Measurements from ENCODE around the gene CFAP46.

CFAP46 gene

DNA sequence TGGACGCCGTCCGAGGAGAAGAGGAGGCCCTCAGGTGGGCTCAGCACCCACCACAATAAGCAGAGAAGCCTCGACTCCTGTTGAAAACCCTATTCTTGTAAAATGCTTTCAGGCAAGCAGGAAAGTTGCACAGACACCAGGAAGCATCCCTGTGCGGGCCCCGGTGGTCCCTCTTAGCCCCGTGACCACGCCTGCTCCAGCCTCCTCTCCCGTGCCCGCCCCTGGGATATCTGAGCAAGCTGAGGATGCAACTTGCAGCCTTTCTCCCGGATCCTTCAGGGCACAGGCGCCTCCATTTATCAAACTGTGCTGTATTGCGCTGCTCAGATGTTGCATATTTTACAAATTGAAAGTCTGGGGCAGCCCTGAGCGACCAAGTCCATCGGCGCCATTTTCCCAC, 72.7 kb downstream of the CFAP46 start:
- no peak overlapping the region for H3K9ac ChIP-seq (ENCODE audit: low read length)
- no peak overlapping the region for H3K23ac ChIP-seq (ENCODE audit: low read length in 2 of 2)
- no peak for DNase-seq
- H3K27ac ChIP-seq (ENCODE audit: low read length, poor library complexity, severe bottlenecking), result no peak overlapping the region
- H4K8ac ChIP-seq (ENCODE audit: low read length), result no peak overlapping the region
- no peaks in the 10 kb centered on the region for H3K79me1 ChIP-seq (replicated peaks; ENCODE audit: low read length, poor library complexity, severe bottlenecking)
- no peak overlapping the region for H2AFZ ChIP-seq (ENCODE audit: low read depth, low read length)
- no peak overlapping the region for H2BK5ac ChIP-seq (ENCODE audit: low read depth, low read length, poor library complexity, severe bottlenecking)
- 88% methylated on average over 16 of the region's 16 CpGs for WGBS
- no peaks in the 10 kb centered on the region for H3K36me3 ChIP-seq (ENCODE audit: control insufficient read depth in 1 of 2, insufficient read depth in 2 of 2, low read depth in 1 of 2, low read length in 2 of 2)
- H2BK15ac ChIP-seq (ENCODE audit: low read depth, poor library complexity, severe bottlenecking), result no peak overlapping the region
- no peak overlapping the region for H3K4ac ChIP-seq (ENCODE audit: low read depth in 1 of 2, low read length in 2 of 2)
- H4K91ac ChIP-seq (ENCODE audit: low read length), result no peak overlapping the region
- H2AK5ac ChIP-seq (ENCODE audit: low read length, severe bottlenecking), result no peak overlapping the region
- no peak overlapping the region for H2BK12ac ChIP-seq (ENCODE audit: low read length in 2 of 2)
- no peak overlapping the region for H3K14ac ChIP-seq (ENCODE audit: low read length in 2 of 2)
- no peak overlapping the region for H3K4me3 ChIP-seq (ENCODE audit: insufficient read depth in 1 of 2, low read depth in 1 of 2, low read length in 2 of 2)
- H3K18ac ChIP-seq (ENCODE audit: low read depth in 1 of 2, low read length in 2 of 2), result no peak overlapping the region
- peaks cover 4 to 23% of the 10 kb centered on the region in 2 experiments for H3K27me3 ChIP-seq (ENCODE audit: control insufficient read depth in 1 of 2, insufficient read depth in 1 of 2, low read length in 2 of 2)
- peak overlapping the region; percentile 33 for H3K4me2 ChIP-seq (ENCODE audit: low read length, poor library complexity, severe bottlenecking)
- H3K4me1 ChIP-seq (ENCODE audit: control insufficient read depth, insufficient read depth, low read depth, low read length), result no peaks in the 10 kb centered on the region
- H2BK120ac ChIP-seq (ENCODE audit: low read depth, low read length), result no peak overlapping the region
- peaks cover 6% of the 10 kb centered on the region for H3K9me3 ChIP-seq (ENCODE audit: control insufficient read depth, low read length)

- WGBS, result 87% methylated on average over 26 of the region's 26 CpGs
- no peak overlapping the region for H3K9ac ChIP-seq (ENCODE audit: low read length)
- H3K36me3 ChIP-seq (ENCODE audit: control insufficient read depth in 1 of 2, insufficient read depth in 2 of 2, low read depth in 1 of 2, low read length in 2 of 2), result no peaks in the 10 kb centered on the region
- H4K91ac ChIP-seq (ENCODE audit: low read length), result no peak overlapping the region
- H3K4me2 ChIP-seq (ENCODE audit: low read length, poor library complexity, severe bottlenecking), result no peak overlapping the region
- no peak overlapping the region for H2AK5ac ChIP-seq (ENCODE audit: low read length, severe bottlenecking)
- H3K23ac ChIP-seq (ENCODE audit: low read length in 2 of 2), result no peak overlapping the region
- H3K79me1 ChIP-seq (replicated peaks; ENCODE audit: low read length, poor library complexity, severe bottlenecking), result no peaks in the 10 kb centered on the region
- H2BK120ac ChIP-seq (ENCODE audit: low read depth, low read length), result no peak overlapping the region
- peaks cover 4 to 21% of the 10 kb centered on the region in 2 experiments for H3K27me3 ChIP-seq (ENCODE audit: control insufficient read depth in 1 of 2, insufficient read depth in 1 of 2, low read length in 2 of 2)
- no peak overlapping the region for H3K4me3 ChIP-seq (ENCODE audit: insufficient read depth in 1 of 2, low read depth in 1 of 2, low read length in 2 of 2)
- H4K8ac ChIP-seq (ENCODE audit: low read length), result no peak overlapping the region
- no peak for DNase-seq
- no peak overlapping the region for H3K27ac ChIP-seq (ENCODE audit: low read length, poor library complexity, severe bottlenecking)
- H2BK5ac ChIP-seq (ENCODE audit: low read depth, low read length, poor library complexity, severe bottlenecking), result no peak overlapping the region
- H3K9me3 ChIP-seq (ENCODE audit: control insufficient read depth, low read length), result peaks cover 6% of the 10 kb centered on the region
- H3K18ac ChIP-seq (ENCODE audit: low read depth in 1 of 2, low read length in 2 of 2), result no peak overlapping the region
- H3K14ac ChIP-seq (ENCODE audit: low read length in 2 of 2), result no peak overlapping the region
- H2BK15ac ChIP-seq (ENCODE audit: low read depth, poor library complexity, severe bottlenecking), result no peak overlapping the region
- H3K4ac ChIP-seq (ENCODE audit: low read depth in 1 of 2, low read length in 2 of 2), result no peak overlapping the region
- no peak overlapping the region for H2AFZ ChIP-seq (ENCODE audit: low read depth, low read length)
- no peak overlapping the region for H2BK12ac ChIP-seq (ENCODE audit: low read length in 2 of 2)
- no peaks in the 10 kb centered on the region for H3K4me1 ChIP-seq (ENCODE audit: control insufficient read depth, insufficient read depth, low read depth, low read length)
These were observed 73.4 kb downstream of the CFAP46 start for GRCh38 chr10:132868995-132869394.

DNA sequence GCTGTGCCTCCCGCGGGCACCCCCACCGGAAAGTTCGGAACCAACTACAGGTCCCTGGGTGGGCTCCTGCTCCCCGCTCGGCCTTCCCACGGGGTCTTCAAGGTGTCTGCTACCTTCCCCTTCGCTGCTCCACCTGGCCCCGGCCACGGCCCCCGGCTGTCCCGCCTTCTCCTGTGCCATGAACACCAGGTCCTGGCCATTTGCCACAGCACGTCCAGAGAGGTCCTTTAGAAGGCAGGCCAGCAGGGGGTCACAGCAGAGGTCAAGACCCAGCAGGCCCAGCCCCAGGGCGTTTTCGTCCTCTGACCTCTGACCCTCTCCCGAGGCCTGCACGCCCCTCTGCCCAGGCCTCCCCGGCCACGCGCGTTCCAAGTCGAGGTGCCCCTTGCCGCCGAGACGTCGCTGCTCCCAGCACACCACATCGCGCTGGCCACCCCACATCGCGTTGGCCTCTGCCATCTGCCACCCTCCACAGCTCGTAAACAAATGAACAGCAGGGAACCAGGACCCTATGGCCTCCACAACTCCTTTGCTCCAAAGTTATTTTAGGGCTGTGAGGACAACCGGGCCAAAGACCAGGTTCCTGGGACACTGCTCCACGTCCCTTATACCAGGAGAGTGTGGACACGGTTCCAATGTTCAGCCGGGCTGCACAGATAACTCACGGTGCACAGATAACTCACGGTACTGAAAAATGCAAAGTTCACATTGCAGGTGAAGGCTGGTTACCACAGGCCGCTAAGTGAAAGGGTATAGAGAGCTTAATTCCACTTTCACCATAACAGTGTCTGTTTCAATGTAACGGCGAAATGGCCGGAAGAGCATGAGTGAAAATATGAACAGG, 74.3 kb downstream of the CFAP46 start:
- no peak overlapping the region for H2BK12ac ChIP-seq (ENCODE audit: low read length in 2 of 2)
- no peak overlapping the region for H3K27ac ChIP-seq (ENCODE audit: low read length, poor library complexity, severe bottlenecking)
- WGBS, result 90% methylated on average over 39 of the region's 41 CpGs
- H2BK120ac ChIP-seq (ENCODE audit: low read depth, low read length), result no peak overlapping the region
- H2BK5ac ChIP-seq (ENCODE audit: low read depth, low read length, poor library complexity, severe bottlenecking), result no peak overlapping the region
- DNase-seq, result no peak
- H3K14ac ChIP-seq (ENCODE audit: low read length in 2 of 2), result no peak overlapping the region
- no peaks in the 10 kb centered on the region for H3K79me1 ChIP-seq (replicated peaks; ENCODE audit: low read length, poor library complexity, severe bottlenecking)
- H3K4ac ChIP-seq (ENCODE audit: low read depth in 1 of 2, low read length in 2 of 2), result no peak overlapping the region
- no peak overlapping the region for H4K8ac ChIP-seq (ENCODE audit: low read length)
- H3K4me2 ChIP-seq (ENCODE audit: low read length, poor library complexity, severe bottlenecking), result no peak overlapping the region
- H3K36me3 ChIP-seq (ENCODE audit: control insufficient read depth in 1 of 2, insufficient read depth in 2 of 2, low read depth in 1 of 2, low read length in 2 of 2), result no peaks in the 10 kb centered on the region
- no peak overlapping the region for H4K91ac ChIP-seq (ENCODE audit: low read length)
- no peaks in the 10 kb centered on the region for H3K4me1 ChIP-seq (ENCODE audit: control insufficient read depth, insufficient read depth, low read depth, low read length)
- no peak overlapping the region for H3K23ac ChIP-seq (ENCODE audit: low read length in 2 of 2)
- no peak overlapping the region for H3K18ac ChIP-seq (ENCODE audit: low read depth in 1 of 2, low read length in 2 of 2)
- no peak overlapping the region for H2AFZ ChIP-seq (ENCODE audit: low read depth, low read length)
- H2AK5ac ChIP-seq (ENCODE audit: low read length, severe bottlenecking), result no peak overlapping the region
- no peak overlapping the region for H3K4me3 ChIP-seq (ENCODE audit: insufficient read depth in 1 of 2, low read depth in 1 of 2, low read length in 2 of 2)
- no peak overlapping the region for H2BK15ac ChIP-seq (ENCODE audit: low read depth, poor library complexity, severe bottlenecking)
- H3K27me3 ChIP-seq (ENCODE audit: control insufficient read depth in 1 of 2, insufficient read depth in 1 of 2, low read length in 2 of 2), result peaks cover 8 to 20% of the 10 kb centered on the region in 2 experiments
- no peak overlapping the region for H3K9ac ChIP-seq (ENCODE audit: low read length)
- H3K9me3 ChIP-seq (ENCODE audit: control insufficient read depth, low read length), result peaks cover 6% of the 10 kb centered on the region

- 80% methylated on average over 29 of the region's 29 CpGs for WGBS
- no peak overlapping the region for H2AFZ ChIP-seq (ENCODE audit: low read depth, low read length)
- no peak for DNase-seq
These were observed 75.6 kb downstream of the CFAP46 start for GRCh38 chr10:132866601-132867381.

More at GRCh38 chr10:132866601-132867381, 75.6 kb downstream of the CFAP46 start:
- H3K4me1 ChIP-seq (ENCODE audit: control insufficient read depth, insufficient read depth, low read depth, low read length), result peaks cover 2% of the 10 kb centered on the region
- H3K18ac ChIP-seq (ENCODE audit: low read depth in 1 of 2, low read length in 2 of 2), result no peak overlapping the region
- no peak overlapping the region for H4K8ac ChIP-seq (ENCODE audit: low read length)
- H3K9ac ChIP-seq (ENCODE audit: low read length), result no peak overlapping the region
- no peak overlapping the region for H3K4me3 ChIP-seq (ENCODE audit: insufficient read depth in 1 of 2, low read depth in 1 of 2, low read length in 2 of 2)
- no peak overlapping the region for H4K91ac ChIP-seq (ENCODE audit: low read length)
- H3K27ac ChIP-seq (ENCODE audit: low read length, poor library complexity, severe bottlenecking), result no peak overlapping the region
- no peak overlapping the region for H3K14ac ChIP-seq (ENCODE audit: low read length in 2 of 2)
- no peak overlapping the region for H2BK15ac ChIP-seq (ENCODE audit: low read depth, poor library complexity, severe bottlenecking)
- H3K4me2 ChIP-seq (ENCODE audit: low read length, poor library complexity, severe bottlenecking), result no peak overlapping the region
- peaks cover 6% of the 10 kb centered on the region for H3K9me3 ChIP-seq (ENCODE audit: control insufficient read depth, low read length)
- H2BK5ac ChIP-seq (ENCODE audit: low read depth, low read length, poor library complexity, severe bottlenecking), result no peak overlapping the region
- no peak overlapping the region for H2BK12ac ChIP-seq (ENCODE audit: low read length in 2 of 2)
- no peak overlapping the region for H2BK120ac ChIP-seq (ENCODE audit: low read depth, low read length)
- H2AK5ac ChIP-seq (ENCODE audit: low read length, severe bottlenecking), result no peak overlapping the region
- H3K23ac ChIP-seq (ENCODE audit: low read length in 2 of 2), result no peak overlapping the region
- no peaks in the 10 kb centered on the region for H3K79me1 ChIP-seq (replicated peaks; ENCODE audit: low read length, poor library complexity, severe bottlenecking)
- H3K36me3 ChIP-seq (ENCODE audit: control insufficient read depth in 1 of 2, insufficient read depth in 2 of 2, low read depth in 1 of 2, low read length in 2 of 2), result no peaks in the 10 kb centered on the region
- no peak overlapping the region for H3K4ac ChIP-seq (ENCODE audit: low read depth in 1 of 2, low read length in 2 of 2)
- peaks cover 15 to 21% of the 10 kb centered on the region in 2 experiments for H3K27me3 ChIP-seq (ENCODE audit: control insufficient read depth in 1 of 2, insufficient read depth in 1 of 2, low read length in 2 of 2)

All from mesenchymal stem cell (in vitro differentiated cells and primary cell).